GM10266 (cell line): ENCODE results near the gene XBP1.

Experiments
- DNase-seq: peaks from one replicate; pipeline ENCODE4 v3.0.0; 2012; ENCODE audit errors: extremely low spot score
- TF ChIP-seq, protein P1 (sequence below): IDR thresholded peaks from 2 replicates; pipeline ENCODE4 v1.5.1; 2012; ENCODE audit warnings: mild to moderate bottlenecking, low read depth; ENCODE audit not compliant: control insufficient read depth, insufficient read depth; ENCODE audit errors: missing control alignments

Gene XBP1

DNA sequence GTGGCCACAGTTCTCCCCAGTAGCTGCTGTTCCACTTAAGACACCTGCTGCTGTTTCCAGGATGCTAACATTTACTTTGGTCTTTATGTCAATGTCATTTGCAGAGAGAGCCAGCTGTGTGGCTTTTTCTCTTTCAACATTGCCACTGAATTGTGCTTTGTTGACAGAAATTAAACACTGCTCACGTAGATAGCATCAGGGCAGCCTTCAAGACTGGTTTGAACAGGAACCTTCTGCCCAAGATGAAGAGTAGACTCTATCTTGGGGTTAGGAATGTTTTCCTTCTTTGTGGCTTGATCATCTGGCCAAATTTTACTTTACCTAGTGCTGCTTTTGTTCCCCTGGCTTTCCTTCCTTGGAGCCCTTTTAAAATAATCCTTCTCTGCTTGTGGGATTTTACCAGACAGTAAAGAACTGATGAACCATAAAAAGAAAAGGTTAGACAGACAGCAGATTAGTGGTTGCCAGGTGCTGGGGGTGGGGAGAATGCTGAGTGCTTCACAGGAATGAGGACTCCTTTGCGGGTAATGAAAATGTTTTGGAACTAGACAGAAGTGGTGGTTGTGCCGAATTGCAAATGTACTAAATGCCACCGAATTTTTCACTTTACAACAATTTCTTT, 22.7 kb upstream of the XBP1 start:
- TF ChIP-seq, protein P1, sequence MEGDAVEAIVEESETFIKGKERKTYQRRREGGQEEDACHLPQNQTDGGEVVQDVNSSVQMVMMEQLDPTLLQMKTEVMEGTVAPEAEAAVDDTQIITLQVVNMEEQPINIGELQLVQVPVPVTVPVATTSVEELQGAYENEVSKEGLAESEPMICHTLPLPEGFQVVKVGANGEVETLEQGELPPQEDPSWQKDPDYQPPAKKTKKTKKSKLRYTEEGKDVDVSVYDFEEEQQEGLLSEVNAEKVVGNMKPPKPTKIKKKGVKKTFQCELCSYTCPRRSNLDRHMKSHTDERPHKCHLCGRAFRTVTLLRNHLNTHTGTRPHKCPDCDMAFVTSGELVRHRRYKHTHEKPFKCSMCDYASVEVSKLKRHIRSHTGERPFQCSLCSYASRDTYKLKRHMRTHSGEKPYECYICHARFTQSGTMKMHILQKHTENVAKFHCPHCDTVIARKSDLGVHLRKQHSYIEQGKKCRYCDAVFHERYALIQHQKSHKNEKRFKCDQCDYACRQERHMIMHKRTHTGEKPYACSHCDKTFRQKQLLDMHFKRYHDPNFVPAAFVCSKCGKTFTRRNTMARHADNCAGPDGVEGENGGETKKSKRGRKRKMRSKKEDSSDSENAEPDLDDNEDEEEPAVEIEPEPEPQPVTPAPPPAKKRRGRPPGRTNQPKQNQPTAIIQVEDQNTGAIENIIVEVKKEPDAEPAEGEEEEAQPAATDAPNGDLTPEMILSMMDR: no peak
- DNase-seq: no peak

DNA sequence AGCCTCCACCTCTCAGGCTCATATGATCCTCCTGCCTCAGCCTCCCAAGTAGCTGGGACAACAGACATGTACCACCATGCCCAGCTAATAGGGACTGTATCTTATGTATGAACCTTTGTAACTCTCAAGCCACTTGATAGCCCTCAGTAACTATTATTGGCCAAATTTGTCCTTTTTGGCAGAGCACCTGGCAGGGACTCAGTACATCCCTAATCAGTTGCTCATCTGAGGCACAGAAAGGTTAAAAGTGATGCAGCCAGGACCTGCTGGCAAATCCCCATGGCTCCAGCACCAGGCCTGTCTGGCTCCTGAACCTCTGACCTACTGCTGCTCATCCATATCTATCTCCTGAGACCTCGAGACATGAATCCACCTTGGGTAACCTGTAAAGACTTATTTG, 21.1 kb upstream of the XBP1 start:
- no peak for DNase-seq
- TF ChIP-seq, protein P1: no peak

DNA sequence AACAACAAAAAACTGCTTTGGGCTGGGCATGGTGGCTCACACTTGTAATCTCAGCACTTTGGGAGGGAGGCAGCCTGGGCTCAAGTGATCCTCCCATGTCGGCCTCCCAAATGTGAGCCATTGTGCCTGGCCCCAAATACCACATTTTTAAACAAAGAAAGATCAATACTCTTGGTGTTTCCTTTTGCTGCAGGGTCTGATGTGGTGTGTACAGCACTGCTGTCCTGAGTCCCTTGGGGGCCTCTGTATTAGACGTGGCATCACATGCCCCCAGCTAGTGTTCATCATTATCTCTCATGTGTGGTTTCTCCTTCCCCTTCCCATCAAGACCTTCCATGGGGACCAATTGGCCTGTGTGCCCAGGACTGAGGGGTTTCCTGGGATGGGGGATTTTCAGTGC, 20.5 kb upstream of the XBP1 start:
- TF ChIP-seq, protein P1: no peak
- no peak for DNase-seq

DNA sequence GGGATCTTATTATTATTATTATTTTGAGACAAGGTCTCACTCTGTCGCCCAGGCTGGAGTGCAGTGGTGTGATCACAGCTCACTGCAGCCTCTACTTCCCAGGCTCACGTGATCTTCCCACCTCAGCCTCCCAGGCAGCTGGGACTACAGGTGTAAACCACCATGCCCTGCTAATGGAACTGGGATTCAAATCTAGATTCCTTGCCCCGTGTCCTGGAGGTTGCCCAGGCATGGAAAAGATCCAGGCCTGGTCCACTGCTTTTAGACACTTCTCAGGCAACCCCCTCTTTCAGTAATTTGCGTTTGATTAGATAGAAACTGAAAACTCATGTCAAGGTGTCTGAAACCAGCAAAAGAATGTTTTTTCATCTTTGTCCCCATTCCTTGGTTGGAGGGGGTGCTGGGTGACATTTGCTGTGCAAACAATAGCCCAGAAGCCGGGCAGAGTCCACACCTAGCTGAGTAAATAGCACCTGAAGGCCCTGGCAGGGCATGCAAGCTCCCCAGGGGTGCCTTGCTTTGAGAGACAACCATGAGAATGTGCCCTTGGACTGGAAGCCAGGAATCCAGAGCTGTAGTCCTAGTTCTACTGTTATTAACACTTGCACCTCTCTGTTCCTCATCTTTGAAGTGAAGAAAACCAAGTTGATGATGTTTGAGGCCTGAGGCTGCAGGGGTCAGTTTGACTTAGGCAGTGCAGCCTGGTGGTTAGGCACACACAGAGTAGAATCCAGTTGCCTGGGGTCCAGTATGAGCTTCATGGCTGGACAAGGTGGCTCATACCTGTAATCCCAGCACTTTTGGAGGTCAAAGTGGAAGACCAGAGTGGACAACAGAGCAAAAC, 19.1 kb upstream of the XBP1 start:
- TF ChIP-seq, protein P1: no peak
- DNase-seq: no peak

DNA sequence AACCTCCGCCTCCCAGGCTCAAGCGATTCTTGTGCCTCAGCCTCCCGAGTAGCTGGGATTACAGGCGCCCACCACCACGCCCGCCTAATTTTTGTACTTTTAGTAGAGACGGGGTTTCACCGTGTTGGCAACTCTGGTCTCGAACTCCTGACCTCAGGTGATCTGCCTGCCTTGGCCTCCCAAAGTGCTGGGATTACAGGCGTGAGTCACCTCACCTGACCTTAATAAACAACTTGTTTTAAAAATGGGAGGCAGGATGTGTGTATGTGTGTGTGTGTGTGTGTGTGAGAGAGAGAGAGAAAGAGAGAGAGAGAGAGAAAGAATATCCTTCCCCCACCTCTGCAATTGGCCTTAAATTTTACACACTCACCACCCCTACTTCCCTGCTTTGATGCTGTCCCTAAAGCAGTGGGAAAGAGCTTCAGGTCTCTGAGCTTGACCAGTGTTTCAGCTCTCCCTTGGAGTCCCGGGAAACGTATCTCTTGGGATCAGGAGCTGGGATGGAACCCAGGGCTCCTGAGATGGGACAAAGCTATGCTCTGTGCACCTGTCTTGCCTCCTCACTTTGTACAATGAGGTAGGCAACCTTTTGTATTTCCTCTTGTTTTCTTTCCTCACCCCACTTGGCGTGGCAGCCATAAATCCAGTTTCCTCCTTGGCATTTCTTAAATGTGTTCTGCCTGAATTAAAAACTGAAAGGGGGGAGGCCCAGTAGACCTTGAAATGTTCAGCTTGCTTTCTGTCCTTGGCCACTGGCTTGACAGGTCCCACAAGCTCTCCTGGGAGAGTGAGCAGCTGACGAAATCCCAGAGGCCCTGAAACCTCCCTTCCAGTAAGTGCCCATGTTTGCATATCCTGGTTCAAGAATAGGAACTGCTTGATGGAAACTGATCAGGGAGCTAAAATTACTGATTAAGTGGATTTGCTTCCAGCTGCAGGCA, 17.8 kb upstream of the XBP1 start:
- no peak for DNase-seq
- TF ChIP-seq, protein P1: no peak

DNA sequence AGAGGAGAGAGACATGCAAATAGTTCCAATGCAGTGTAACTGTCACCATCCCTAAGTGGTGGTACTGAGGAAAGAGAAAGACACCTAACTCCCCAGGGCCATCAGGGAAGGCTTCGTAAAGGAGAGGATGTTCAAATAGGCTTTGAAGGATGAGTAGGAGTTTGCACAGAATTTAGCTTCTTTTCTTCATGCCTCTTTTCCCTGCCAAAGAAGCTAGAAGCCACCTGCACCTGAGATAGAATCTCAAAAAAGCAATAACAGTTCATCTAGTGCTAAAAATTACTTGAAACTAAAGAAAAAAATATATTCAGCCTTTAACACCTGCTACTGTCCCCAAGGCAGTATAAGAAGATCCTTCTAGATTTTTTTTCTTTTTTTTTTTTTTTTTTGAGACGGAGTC, 16.7 kb upstream of the XBP1 start:
- TF ChIP-seq, protein P1: no peak

More for the DNA sequence above, 16.7 kb upstream of the XBP1 start:
- no peak for DNase-seq
